Choroid plexus epithelial cell (primary cell): ENCODE measurements around the gene PLIN1.
A peak's percentile ranks its signal among the peaks of the same experiment; 100 is the strongest.

Source experiments
- DNase-seq: peaks from one replicate; pipeline ENCODE4 v3.0.0-alpha.2; 2010; ENCODE audit warnings: low read depth
- H3K4me3 ChIP-seq: 2 replicates; pipeline ENCODE4 v1.5.1; 2011; ENCODE audit warnings: low read depth, mild to moderate bottlenecking, control low read depth, low read length, moderate library complexity
- TF ChIP-seq, protein P1 (sequence below): conservative IDR thresholded peaks from 2 replicates; pipeline ENCODE4 v1.5.1; 2011; ENCODE audit warnings: low read depth, mild to moderate bottlenecking, control low read depth, inconsistent platforms, low read length, moderate library complexity

PLIN1 gene

DNA sequence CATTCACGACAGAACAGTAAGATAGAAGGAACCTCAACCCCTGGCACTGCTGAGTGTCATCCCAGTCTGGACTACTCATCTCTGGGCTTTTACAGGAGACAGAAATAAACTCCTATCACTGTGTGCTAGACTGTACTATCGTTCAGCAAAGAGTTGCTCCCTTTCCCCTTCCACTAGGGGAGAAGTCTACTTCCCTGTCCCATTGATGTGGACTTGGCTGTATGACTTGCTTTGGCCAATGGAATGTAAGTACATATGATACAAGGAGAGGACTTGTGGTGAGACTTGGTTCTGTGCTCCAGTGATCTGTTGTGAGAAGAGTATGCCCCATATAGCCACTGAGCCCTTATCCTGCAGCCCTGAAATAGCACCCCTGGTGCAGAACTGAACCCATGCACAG is 18.6 kb downstream of the PLIN1 start:
- TF ChIP-seq, protein P1, sequence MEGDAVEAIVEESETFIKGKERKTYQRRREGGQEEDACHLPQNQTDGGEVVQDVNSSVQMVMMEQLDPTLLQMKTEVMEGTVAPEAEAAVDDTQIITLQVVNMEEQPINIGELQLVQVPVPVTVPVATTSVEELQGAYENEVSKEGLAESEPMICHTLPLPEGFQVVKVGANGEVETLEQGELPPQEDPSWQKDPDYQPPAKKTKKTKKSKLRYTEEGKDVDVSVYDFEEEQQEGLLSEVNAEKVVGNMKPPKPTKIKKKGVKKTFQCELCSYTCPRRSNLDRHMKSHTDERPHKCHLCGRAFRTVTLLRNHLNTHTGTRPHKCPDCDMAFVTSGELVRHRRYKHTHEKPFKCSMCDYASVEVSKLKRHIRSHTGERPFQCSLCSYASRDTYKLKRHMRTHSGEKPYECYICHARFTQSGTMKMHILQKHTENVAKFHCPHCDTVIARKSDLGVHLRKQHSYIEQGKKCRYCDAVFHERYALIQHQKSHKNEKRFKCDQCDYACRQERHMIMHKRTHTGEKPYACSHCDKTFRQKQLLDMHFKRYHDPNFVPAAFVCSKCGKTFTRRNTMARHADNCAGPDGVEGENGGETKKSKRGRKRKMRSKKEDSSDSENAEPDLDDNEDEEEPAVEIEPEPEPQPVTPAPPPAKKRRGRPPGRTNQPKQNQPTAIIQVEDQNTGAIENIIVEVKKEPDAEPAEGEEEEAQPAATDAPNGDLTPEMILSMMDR, result no peak
- DNase-seq, result no peak
- H3K4me3 ChIP-seq, result no peak overlapping the region

GRCh38 chr15:89659295-89659694 is 19.9 kb downstream of the PLIN1 start:
- DNase-seq, result no peak
- no peak overlapping the region for H3K4me3 ChIP-seq
- TF ChIP-seq, protein P1, result no peak

GRCh38 chr15:89657686-89658200 is 21.4 kb downstream of the PLIN1 start:
- TF ChIP-seq, protein P1, result no peak
- DNase-seq, result no peak
- H3K4me3 ChIP-seq, result no peak overlapping the region

GRCh38 chr15:89656116-89656815 is 22.9 kb downstream of the PLIN1 start:
- TF ChIP-seq, protein P1, result no peak
- DNase-seq, result no peak
- H3K4me3 ChIP-seq, result no peak overlapping the region

DNA sequence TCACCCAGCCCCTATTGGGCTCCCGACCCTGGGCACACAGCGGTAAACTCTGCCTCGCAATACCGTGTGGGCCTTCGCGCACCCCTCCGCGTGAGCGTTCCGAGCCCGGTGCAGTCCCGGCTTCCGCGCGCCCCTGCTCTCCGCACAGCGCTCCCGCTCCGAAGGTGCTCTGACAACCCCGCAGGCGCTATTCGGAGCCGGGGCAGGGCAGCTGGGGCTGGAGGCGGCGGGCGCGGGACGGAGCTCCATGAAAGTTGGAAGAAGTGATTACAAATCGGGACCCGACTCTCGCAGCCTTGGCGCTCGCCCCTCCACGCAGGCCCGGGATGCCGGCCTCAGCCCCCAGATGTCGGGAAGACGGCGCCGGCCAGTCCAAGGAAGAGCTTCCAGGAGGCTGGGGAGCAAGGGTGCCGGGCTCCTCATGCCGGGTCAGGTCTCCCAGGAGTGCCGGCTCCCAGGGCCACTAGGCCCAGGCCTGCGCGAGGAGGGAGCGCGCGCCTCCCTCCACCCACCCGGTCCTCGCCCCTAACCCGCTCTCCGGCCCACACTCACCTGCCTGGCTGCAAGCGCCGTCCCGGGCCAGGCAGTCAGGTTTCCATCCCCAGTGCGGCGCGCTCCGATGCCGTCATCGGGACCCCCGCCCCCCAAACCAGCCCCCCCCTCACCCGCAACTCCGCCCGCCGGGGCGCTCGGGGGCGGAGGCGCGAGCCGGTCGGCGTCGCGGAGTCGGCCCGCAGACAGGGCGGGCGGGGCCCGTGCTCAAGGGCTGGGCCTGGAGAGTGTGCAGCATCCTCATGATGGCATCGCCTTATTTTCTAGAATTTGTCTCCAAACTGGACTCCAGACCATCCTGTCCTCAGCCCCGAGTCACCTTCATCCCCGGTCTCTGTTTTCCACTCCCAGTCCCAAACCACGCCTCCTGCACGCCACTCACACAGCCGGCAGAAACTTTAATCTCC is 24.0 kb downstream of the PLIN1 start, which contains the start of gene KIF7:
Gene KIF7 (minus strand): TSS at position 621 of the 959 bp plus-strand sequence. CDS start 2,537 bp downstream, outside the sequence.
- TF ChIP-seq, protein P1, result no peak
- DNase-seq, result peak; percentile 49
- H3K4me3 ChIP-seq, result peak within 1 kb of the TSS; percentile 80

DNA sequence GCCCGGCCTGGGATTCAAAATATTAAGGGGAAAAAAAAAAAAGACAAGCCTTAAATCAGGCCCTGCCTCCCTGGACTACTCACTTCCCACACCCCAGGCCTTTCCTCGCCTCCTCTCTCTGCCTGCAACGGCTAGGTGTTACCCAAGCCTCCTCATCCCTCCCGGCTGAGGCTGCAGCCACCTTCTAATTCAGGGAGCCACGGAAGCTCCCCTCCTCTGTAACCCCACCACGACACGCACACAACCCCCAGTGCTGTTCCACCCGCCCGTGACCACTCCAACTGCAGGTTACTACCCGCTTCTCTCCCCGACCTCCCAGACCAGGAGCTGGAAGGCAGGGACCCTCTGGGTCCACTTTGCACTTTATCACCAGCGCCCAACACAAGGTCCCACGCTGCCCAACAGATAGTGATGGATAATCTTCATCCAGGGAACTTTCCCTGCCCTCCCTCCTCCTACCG is 24.8 kb downstream of the PLIN1 start:
- TF ChIP-seq, protein P1, result no peak
- H3K4me3 ChIP-seq, result peak overlapping the region; percentile 80
- DNase-seq, result peak; percentile 38
